Endothelial cell of umbilical vein (primary cell): ENCODE results near the gene PELI3. TPM values are rescaled to one million over a fixed set of nuclear protein-coding genes. Genes with fewer than 3 reads are reported as not detected.

Experiments
- BruUV-seq: library from RNA; stranded (reverse); fragments of 400-500 nt; replicated peaks from 2 replicates; lab custom pipeline; 2021; lab: Mats Ljungman, UMichigan
- CTCF ChIA-PET: fragments of 300-600, 350-600 bp; sonication (Branson Sonifier 250); formaldehyde crosslinking; loops from one replicate; lab custom pipeline; 2021; ENCODE audit warnings: antibody characterized with exemption, inconsistent platforms; lab: Charles Lee
- POLR2A ChIA-PET: fragments of 300-600, 350-600 bp; sonication (Branson Sonifier 250); formaldehyde crosslinking; loops from one replicate; lab custom pipeline; 2021; ENCODE audit warnings: antibody characterized with exemption, inconsistent platforms; lab: Charles Lee
- DNase-seq: peaks from one replicate; pipeline ENCODE4 v3.0.0-alpha.2; 2011; ENCODE audit warnings: low read depth, low spot score
- FAIRE-seq: peaks from 2 replicates; lab custom pipeline; 2011; peaks lifted over from hg19 to GRCh38; lab: Jason Lieb, UNC
- H2AFZ ChIP-seq: 2 replicates; pipeline ENCODE4 v1.6.0; 2012; ENCODE audit warnings: low read depth, low read length, control low read depth, inconsistent platforms
- H3K27ac ChIP-seq: 2 replicates; pipeline ENCODE4 v1.5.1; 2011; ENCODE audit warnings: low read depth, mild to moderate bottlenecking, control low read depth, low read length, moderate library complexity; ENCODE audit not compliant: insufficient read depth
- H3K27me3 ChIP-seq, 2 experiments: 2 replicates each; pipeline versions ENCODE4 v1.6.0 to v1.6.1; 2011; ENCODE audit warnings: low read length in 2 of 2, mixed read lengths in 1 of 2; ENCODE audit not compliant: control insufficient read depth in 2 of 2, insufficient read depth in 2 of 2
- H3K36me3 ChIP-seq, 2 experiments: 2 replicates in 1 of 2; 3 replicates in 1 of 2; pipeline ENCODE4 v1.5.1; 2011; ENCODE audit warnings: low read length in 2 of 2, mild to moderate bottlenecking in 1 of 2, moderate library complexity in 1 of 2; ENCODE audit not compliant: control insufficient read depth in 2 of 2, insufficient read depth in 2 of 2; ENCODE audit errors: extremely low read depth in 1 of 2
- H3K4me1 ChIP-seq: 3 replicates; pipeline ENCODE4 v1.5.1; 2011; ENCODE audit warnings: mild to moderate bottlenecking, low read length; ENCODE audit not compliant: control insufficient read depth, insufficient read depth; ENCODE audit errors: extremely low read depth
- H3K4me2 ChIP-seq: 2 replicates; pipeline ENCODE4 v1.6.1; 2011; ENCODE audit warnings: low read length, control low read depth, mixed read lengths; ENCODE audit not compliant: insufficient read depth
- H3K4me3 ChIP-seq, 3 experiments: fragments of 200-600 bp in 1 of 3; sonication (generic), shearing (Covaris generic) in 1 of 3; replicated peaks in 1 of 3; 2 replicates each; pipeline ENCODE4 v1.5.1; 2011 to 2016; ENCODE audit warnings: control low read depth in 3 of 3, low read length in 3 of 3, mild to moderate bottlenecking in 2 of 3, inconsistent platforms in 1 of 3, low read depth in 1 of 3, moderate library complexity in 1 of 3; ENCODE audit not compliant: insufficient read depth in 1 of 3
- H3K79me2 ChIP-seq: 2 replicates; pipeline ENCODE4 v1.6.0; 2012; ENCODE audit warnings: low read length, inconsistent platforms; ENCODE audit not compliant: control insufficient read depth, insufficient read depth
- H3K9ac ChIP-seq: replicated peaks from 2 replicates; pipeline ENCODE3; 2011; ENCODE audit warnings: low read length, control low read depth; ENCODE audit not compliant: insufficient read depth; ENCODE audit errors: extremely low read depth
- H3K9me1 ChIP-seq: replicated peaks from 3 replicates; pipeline ENCODE4 v1.6.0; 2011; ENCODE audit warnings: mild to moderate bottlenecking, low read length; ENCODE audit not compliant: control insufficient read depth, insufficient read depth; ENCODE audit errors: extremely low read depth
- H3K9me3 ChIP-seq: replicated peaks from 2 replicates; pipeline ENCODE4 v1.5.1; 2012; ENCODE audit warnings: low read length, inconsistent platforms; ENCODE audit not compliant: control insufficient read depth, insufficient read depth
- H4K20me1 ChIP-seq: replicated peaks from 2 replicates; pipeline ENCODE3; 2011; ENCODE audit warnings: mild to moderate bottlenecking, low read length; ENCODE audit not compliant: control insufficient read depth, insufficient read depth; ENCODE audit errors: extremely low read depth
- EZH2 ChIP-seq: IDR thresholded peaks from 2 replicates; pipeline ENCODE4 v1.6.1; 2012; ENCODE audit warnings: borderline replicate concordance, low read depth, mild to moderate bottlenecking, moderate library complexity, low read length, inconsistent platforms; ENCODE audit not compliant: severe bottlenecking
- FOS ChIP-seq: IDR thresholded peaks from 2 replicates; pipeline ENCODE4 v1.6.1; 2011; ENCODE audit warnings: mild to moderate bottlenecking, low read length, moderate library complexity, borderline replicate concordance; ENCODE audit not compliant: insufficient read depth
- GATA2 ChIP-seq: IDR thresholded peaks from 2 replicates; pipeline ENCODE4 v1.7.0; 2011; ENCODE audit warnings: low read depth, mild to moderate bottlenecking, moderate library complexity, mixed read lengths, low read length; ENCODE audit not compliant: insufficient read length, insufficient read depth
- JUN ChIP-seq: IDR thresholded peaks from 2 replicates; pipeline ENCODE4 v1.6.1; 2011; ENCODE audit warnings: borderline replicate concordance, low read depth; ENCODE audit not compliant: insufficient read length, insufficient read depth
- MYC ChIP-seq: IDR thresholded peaks from one replicate; pipeline ENCODE4 v1.6.1; 2011; ENCODE audit warnings: mild to moderate bottlenecking, low read depth, low read length
- POLR2A ChIP-seq: IDR thresholded peaks from 2 replicates; pipeline ENCODE4 v1.6.1; 2012; ENCODE audit warnings: low read depth, mild to moderate bottlenecking, control low read depth, low read length
- POLR2AphosphoS5 ChIP-seq: IDR thresholded peaks from 2 replicates; pipeline ENCODE4 v1.6.1; 2012; ENCODE audit warnings: low read depth, mild to moderate bottlenecking, control low read depth, low read length, moderate library complexity; ENCODE audit not compliant: insufficient read depth
- dilution Hi-C: fragments of 300-500 bp; cut with MboI; formaldehyde crosslinking; loops from one replicate; pipeline ENCODE4 v1.15.0; 2019; ENCODE audit warnings: low sequenced_read_pairs; ENCODE audit not compliant: extremely low pct_ligation_motif_present
- intact Hi-C: fragments of 100-400 bp; cut with micrococcal nuclease; formaldehyde crosslinking; loops from one replicate; pipeline ENCODE4 v1.10.0; 2022
- polyA plus RNA-seq, 4 experiments: library from polyadenylated mRNA; depleted of rRNA in 3 of 4; stranded (reverse) in 3 of 4; unstranded in 1 of 4; fragments of >200 nt; gene quantifications; 2 replicates each; pipeline versions ENCODE4 v1.2.1 to v1.2.3, GENCODE V29; 2011 to 2012; ENCODE audit warnings: missing spikeins in 1 of 4
- total RNA-seq: library from RNA; stranded (reverse); gene quantifications from 2 replicates; pipeline ENCODE4 v1.2.3, GENCODE V29; 2021
- TF ChIP-seq, protein P1 (sequence below), 2 donors: IDR thresholded peaks; 1 replicate in 1 of 2; 2 replicates in 1 of 2; pipeline ENCODE4 v1.5.1; 2011; ENCODE audit warnings: low read length in 2 of 2, mild to moderate bottlenecking in 2 of 2, moderate library complexity in 2 of 2, control low read depth in 1 of 2, inconsistent platforms in 1 of 2, low read depth in 1 of 2; ENCODE audit not compliant: insufficient read depth in 1 of 2; ENCODE audit errors: extremely low read depth in 1 of 2
- TF ChIP-seq, protein P2 (sequence below): IDR thresholded peaks from 2 replicates; pipeline ENCODE4 v1.6.1; 2011; ENCODE audit not compliant: insufficient read depth, insufficient read length

The PELI3 gene
- total and polyA plus RNA-seq, 2 donors (not counting 3 experiments of a cell fraction or from before 2014, with no cell fraction given), result 2.8 to 2.9 TPM

DNA sequence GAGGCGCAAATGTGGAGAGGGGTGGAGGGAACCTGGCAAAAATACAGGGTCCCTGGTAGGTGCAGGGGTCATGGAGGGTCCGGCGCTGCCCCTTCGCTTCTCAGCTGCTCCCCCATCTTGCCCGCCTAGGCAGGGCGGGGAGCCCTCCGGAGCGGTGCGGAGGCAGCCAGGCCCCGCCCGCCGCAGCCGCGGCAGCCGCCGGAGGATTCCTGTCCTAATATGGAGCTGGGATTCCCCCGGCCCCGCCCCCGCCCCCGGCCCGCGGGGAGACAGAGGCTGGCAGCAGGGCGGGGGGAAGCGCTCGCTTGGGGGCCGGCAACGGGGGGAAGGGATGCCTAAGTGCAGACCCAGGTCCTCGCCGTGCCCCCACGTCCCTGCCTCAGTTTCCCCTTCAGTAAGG is 46.9 kb upstream of the PELI3 start:
- H3K27me3 ChIP-seq, result peaks cover 17 to 19% of the 10 kb centered on the region in 2 experiments
- no peaks in the 10 kb centered on the region for H3K9me1 ChIP-seq
- ChIA-PET CTCF (interaction anchor here (0.6 to 2.3 kb wide), 2 partner anchors 11 to 12 kb away, joined by 3 to 21 read pairs; no protein-coding TSS in a partner anchor), POLR2A (no interaction called here)
- intact Hi-C loops, result loop anchor here (2.0 kb wide), 1 partner anchor 47 kb away; the partner anchor contains the start of gene PELI3
- no peak overlapping the region for H3K4me2 ChIP-seq
- BruUV-seq, result no TSS peak
- H2AFZ ChIP-seq, result no peak overlapping the region
- H4K20me1 ChIP-seq, result no peaks in the 10 kb centered on the region
- H3K27ac ChIP-seq, result no peak overlapping the region
- no peaks in the 10 kb centered on the region for H3K4me1 ChIP-seq
- no peak for DNase-seq
- TF ChIP-seq POLR2A (no peak), JUN (no peak), FOS (no peak), MYC (no peak), POLR2AphosphoS5 (no peak), GATA2 (no peak), EZH2 (no peak)
- TF ChIP-seq, protein P1, sequence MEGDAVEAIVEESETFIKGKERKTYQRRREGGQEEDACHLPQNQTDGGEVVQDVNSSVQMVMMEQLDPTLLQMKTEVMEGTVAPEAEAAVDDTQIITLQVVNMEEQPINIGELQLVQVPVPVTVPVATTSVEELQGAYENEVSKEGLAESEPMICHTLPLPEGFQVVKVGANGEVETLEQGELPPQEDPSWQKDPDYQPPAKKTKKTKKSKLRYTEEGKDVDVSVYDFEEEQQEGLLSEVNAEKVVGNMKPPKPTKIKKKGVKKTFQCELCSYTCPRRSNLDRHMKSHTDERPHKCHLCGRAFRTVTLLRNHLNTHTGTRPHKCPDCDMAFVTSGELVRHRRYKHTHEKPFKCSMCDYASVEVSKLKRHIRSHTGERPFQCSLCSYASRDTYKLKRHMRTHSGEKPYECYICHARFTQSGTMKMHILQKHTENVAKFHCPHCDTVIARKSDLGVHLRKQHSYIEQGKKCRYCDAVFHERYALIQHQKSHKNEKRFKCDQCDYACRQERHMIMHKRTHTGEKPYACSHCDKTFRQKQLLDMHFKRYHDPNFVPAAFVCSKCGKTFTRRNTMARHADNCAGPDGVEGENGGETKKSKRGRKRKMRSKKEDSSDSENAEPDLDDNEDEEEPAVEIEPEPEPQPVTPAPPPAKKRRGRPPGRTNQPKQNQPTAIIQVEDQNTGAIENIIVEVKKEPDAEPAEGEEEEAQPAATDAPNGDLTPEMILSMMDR (IDR thresholded peaks at IDR 0.05; ENCODE audit: extremely low read depth in 1 of 2, insufficient read depth in 1 of 2, low read depth in 1 of 2, low read length in 2 of 2), result no peak
- TF ChIP-seq, protein P2, sequence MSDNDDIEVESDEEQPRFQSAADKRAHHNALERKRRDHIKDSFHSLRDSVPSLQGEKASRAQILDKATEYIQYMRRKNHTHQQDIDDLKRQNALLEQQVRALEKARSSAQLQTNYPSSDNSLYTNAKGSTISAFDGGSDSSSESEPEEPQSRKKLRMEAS, result no peak
- H3K36me3 ChIP-seq, result no peaks in the 10 kb centered on the region
- H3K79me2 ChIP-seq, result no peaks in the 10 kb centered on the region
- dilution Hi-C loops, result no loop called here
- no peak overlapping the region for H3K9ac ChIP-seq
- no peak for FAIRE-seq
- H3K9me3 ChIP-seq, result no peaks in the 10 kb centered on the region
- no peak overlapping the region for H3K4me3 ChIP-seq
